OCI-M1 (cell line): ENCODE results near the gene LIPK.

ENCODE experiments used
- DNase-seq: peaks from one replicate; lab custom pipeline; 2025; lab: John Stamatoyannopoulos, UW

LIPK gene

GRCh38 chr10:88715517-88715916 lies 9.5 kb downstream of the LIPK start:
- no peak for DNase-seq

DNA sequence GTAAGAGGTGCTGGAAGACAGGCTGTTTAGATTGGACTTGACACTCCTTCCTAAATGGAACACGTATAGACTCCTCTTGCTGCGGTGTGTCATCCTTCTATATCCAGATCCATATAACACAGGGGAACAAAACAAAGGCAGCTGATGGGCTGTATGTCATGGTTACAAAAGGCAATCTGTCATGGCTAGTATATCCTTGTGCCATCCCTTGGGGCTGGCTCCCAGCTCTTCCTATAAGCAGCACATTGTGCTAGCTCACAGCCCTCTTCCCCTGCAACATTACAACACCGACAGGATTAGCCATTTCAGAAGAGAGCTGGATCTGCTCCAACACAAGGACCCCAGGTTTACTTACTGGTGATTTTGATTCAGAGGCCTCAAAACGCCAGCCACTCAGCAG lies 15.3 kb downstream of the LIPK start:
- no peak for DNase-seq

DNA sequence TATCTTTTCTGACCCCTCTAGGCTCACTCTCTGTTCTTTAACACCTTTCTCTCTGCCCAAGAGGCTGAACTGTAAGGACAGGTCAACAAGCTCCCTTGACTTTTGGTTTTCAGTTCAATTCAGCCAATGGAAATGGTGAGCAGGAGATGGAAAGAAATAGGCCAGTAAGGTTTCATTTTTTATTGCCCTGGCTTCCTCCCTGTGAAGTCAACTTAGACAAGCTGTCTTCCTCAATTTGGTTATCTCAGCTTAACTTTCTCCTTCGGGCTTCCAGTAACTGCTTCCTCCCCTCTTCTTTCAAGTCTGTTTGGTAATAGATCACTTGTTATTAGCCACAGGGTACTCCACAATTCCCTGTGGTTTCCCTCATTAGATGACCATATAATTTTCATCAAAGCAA lies 19.7 kb downstream of the LIPK start:
- peak; percentile 94 for DNase-seq

DNA sequence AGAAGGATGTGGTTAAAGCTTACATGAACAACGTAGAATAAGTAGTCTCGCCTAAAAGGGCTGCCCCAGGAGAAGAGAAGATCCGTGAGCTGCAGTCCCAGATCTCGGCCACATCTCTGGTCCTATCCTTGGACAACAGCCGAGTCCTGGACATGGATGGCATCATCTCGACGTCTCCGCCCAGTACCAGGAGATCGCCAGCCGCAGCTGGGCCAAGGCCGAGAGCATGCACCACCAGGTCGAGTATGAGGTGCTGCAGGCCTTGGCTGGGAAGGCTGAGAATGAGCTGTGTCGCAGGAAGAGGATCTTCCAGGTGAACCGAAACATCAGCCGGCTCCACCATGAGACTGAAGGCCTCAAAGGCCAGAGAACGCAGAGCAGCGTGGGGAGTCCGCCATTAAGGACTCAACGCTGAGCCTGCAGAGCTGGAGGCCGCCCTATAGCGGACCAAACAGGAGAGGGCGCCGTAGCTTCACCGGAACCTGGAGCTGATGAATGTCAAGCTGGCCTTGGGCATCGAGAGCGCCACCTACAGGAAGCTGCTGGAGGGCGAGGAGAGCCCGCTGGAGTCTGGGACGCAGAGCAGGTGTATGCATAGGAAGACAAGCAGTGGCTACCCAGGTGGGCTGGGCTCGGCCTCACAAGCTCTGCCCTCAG lies 22.2 kb downstream of the LIPK start:
- peak; percentile 88 for DNase-seq

DNA sequence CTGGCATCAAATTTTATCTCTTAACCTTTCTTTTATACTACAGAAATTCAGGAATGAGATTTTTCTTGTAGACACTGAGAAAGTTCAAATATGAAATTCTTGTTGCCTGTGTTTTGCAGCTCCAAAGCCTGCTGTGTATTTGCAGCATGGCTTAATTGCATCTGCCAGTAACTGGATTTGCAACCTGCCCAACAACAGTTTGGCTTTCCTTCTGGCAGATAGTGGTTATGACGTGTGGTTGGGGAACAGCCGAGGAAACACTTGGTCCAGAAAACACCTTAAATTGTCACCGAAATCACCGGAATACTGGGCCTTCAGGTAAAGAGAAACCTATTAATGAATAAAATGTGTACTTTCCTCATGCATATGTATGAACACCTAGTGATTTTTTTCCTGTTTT lies 24.8 kb downstream of the LIPK start:
- DNase-seq = no peak

DNA sequence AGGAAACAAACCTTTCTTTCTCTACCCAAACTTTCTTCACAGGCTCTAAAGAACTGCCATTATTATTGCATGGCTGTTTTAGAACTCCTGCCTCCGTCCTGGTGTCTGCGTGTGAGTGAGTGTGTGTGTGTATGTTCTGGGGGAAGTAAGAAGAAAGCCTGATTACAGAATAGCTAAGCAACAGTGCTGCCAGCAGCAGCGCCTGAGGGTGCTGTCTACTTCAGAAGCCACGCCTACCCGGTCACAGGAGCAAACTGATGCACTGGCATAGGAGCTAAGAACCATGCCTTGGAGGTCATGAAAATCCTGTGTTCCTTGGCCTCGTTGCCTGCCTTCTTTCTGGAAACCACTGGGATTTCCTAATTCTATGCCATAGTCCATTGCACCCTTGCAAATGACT lies 25.2 kb downstream of the LIPK start:
- DNase-seq = peak; percentile 82

DNA sequence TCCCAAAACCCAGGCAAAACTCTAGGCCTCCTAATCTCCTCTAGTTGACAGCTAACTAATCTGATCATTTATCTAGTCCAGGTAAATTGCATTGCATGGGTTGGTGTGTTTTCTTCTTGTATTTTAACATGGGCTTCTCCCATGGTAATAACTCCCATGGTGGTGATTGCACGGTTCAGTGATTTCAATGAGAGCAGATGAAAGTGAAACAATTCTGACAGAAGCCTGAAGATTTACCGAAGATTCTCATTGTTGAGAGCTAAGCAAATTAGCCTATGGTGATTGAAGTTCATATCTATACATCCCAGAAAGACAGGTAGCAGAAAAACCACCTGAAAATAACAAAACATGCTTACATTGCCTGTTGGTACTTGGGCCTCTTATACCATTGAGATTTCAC lies 27.2 kb downstream of the LIPK start:
- no peak for DNase-seq

- DNase-seq = no peak
These were observed 29.6 kb downstream of the LIPK start for GRCh38 chr10:88735661-88736060.

DNA sequence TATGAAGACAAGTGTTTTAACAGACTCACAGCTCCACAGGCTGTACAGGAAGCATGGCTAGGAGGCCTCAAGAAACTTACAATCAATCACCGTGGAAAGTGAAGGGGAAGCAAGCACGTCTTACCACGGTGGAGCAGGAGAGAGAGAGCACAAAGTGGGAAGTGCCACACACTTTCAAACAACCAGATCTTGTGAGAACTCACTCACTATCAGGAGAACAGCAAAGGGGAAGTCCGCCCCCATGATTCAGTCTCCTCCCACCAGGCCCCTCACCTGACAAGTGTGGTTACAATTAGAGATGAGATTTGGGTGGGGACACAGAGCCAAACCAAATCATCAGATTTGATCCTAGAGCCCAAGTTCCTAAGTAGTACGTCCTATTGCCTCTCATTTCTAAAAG lies 35.9 kb downstream of the LIPK start:
- DNase-seq = peak; percentile 25

- no peak for DNase-seq
These were observed 36.4 kb downstream of the LIPK start for GRCh38 chr10:88742448-88742847.

GRCh38 chr10:88744002-88744401 lies 38.0 kb downstream of the LIPK start:
- DNase-seq = no peak

DNA sequence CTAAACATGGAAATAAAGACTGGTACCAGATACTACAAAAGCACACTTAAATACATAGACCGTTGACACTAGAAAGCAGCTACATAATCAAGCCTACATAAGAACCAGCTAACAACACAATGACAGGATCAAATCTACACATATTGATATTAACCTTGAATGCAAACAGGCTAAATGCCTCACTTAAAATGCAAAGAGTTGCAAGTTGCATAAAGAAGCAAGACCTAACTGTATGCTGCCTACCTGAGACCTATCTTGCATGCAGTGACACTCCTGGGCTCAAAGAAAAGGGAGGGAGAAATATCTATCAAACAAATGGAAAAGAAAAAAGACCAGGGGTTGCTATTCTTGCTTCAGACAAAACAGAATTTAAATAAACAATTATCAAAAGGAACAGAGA lies 39.6 kb downstream of the LIPK start:
- no peak for DNase-seq

DNA sequence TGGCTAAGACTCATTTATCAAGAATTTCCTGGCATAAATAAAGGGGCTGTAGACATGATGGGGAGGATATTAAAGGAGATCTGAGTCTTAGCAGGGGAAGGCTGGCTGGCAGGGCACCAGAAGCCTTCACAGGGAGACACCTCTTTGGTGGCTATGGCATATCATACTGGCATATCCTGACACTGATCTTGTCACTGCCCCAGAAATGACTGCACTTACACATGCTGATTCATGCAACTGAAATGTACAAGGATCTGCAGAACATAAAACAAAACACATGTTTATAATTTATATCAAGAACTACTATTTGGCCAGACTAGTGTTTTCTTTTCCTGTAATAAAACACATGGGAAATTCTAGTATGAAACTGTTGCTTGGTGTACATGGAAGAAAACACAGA lies 48.2 kb downstream of the LIPK start:
- DNase-seq = no peak

GRCh38 chr10:88755753-88756152 lies 49.7 kb downstream of the LIPK start:
- DNase-seq = no peak

- DNase-seq = no peak
These were observed 50.6 kb downstream of the LIPK start for GRCh38 chr10:88756660-88757059.

DNA sequence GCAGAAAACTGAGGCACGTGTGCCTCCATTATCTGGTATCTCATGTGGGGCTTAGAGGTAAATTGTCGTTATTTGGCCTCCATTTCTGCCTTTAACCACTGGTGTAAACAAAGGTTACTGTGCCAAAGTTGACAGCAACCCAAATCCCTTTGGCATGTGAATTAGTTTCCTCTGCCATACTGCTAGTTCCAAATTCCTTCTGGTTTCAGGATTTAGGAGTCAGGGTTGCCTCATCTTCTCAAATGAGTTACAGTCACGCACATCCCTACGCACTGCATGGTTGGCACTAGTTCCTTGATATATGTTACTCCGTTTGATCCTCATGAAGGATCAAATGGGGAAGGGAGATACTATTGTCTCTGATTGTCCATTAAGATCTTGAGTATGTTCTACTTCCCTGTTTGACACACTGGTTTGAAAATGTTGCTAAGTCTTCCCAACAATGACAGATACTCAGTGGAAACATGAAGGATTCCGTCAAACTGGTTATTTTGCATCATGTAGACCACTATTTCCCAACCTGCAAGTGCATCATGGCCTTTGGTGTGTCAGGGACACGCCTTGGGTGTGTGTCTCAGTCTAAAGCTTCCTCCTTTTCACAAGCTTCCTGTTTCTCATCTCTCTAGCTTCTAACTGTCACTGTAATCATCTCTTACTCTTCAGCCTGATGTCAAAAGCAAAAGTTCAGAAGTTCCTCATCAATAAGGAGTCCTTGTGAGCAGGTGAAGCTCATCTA lies 53.5 kb downstream of the LIPK start, which contains the start of gene LIPN:
TSS of gene LIPN (plus strand) at position 655 of the 736 bp plus-strand sequence. CDS start 1,386 bp downstream, outside the sequence.
- peak; percentile 74 for DNase-seq

DNA sequence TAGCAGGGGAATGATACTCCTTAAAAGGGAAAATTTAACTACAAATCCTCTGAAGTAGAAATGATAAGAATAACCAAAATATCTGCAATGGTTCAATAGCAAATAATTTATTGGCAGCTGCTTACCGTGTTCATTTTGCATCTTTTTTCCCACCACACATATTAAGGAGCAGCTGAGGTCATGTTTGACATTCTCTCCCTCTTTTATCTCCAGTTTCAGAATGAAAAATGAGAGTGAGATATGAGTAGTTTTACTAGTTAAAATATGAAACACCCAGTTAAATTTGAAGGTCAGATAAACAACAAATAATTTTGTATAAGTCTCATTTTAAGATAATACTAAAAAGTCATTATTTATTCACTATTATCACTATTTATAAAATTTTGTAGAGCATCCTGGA lies 56.9 kb downstream of the LIPK start:
- DNase-seq = no peak

DNA sequence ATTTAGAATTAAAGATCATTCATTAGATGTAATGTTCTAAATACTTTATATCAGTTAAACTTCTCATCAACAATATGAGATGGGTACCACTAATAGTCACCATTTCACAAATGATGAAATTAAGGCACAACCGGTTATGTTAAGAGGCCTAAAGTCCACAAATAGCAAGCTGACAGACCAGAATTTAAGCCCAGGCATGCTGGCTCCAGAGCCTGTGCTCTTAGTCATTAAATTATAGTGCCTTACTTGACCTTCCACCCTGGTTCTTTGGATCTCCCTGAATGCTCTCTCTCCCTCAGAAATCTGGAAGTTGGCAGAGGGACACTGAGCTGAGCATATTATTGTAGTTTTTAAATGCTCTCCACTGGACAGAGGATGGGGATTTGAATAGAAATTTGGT lies 57.4 kb downstream of the LIPK start:
- DNase-seq = no peak

GRCh38 chr10:88764110-88764509 lies 58.1 kb downstream of the LIPK start:
- no peak for DNase-seq

DNA sequence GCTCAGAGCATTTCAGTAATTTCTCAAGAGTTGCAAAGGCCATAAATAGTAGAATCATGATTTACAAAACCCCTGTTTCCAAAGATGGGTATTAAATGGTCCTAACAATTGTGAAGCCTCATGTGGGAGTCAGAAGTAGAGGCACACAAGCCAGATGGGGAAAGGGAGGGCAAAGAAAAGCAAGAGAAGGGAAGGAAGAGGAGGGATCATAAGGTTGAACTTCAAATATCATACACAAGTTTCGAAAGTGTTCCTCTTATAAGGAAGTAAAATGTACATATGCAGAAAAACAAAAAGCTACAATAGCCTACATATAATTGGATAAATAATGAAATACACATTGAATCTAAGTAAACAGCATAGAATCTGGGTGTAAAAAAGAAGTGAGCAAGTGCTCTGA lies 59.8 kb downstream of the LIPK start:
- DNase-seq = no peak

GRCh38 chr10:88769384-88769783 lies 63.3 kb downstream of the LIPK start:
- DNase-seq = no peak

GRCh38 chr10:88781206-88781605 lies 75.2 kb downstream of the LIPK start:
- DNase-seq = no peak

- DNase-seq = no peak
These were observed 76.2 kb downstream of the LIPK start for GRCh38 chr10:88782222-88782621.

GRCh38 chr10:88783724-88784123 lies 77.7 kb downstream of the LIPK start:
- DNase-seq = peak; percentile 81
